HG03108 (cell line): ENCODE results near the gene FBF1.

Source experiments
- ATAC-seq: cut with Tn5 transposase; IDR thresholded peaks from one replicate; pipeline ENCODE4 v1.9.1; 2021; ENCODE audit warnings: moderate library complexity; ENCODE audit not compliant: unreplicated experiment

Gene FBF1

GRCh38 chr17:75950855-75951554 is 10.2 kb upstream of the FBF1 start:
- no peak for ATAC-seq

- ATAC-seq = no peak
Observed at GRCh38 chr17:75950421-75950820, 9.6 kb upstream of the FBF1 start.

- ATAC-seq = no peak
Observed at GRCh38 chr17:75945211-75945610, 4.4 kb upstream of the FBF1 start.

GRCh38 chr17:75943491-75943890 is 2.6 kb upstream of the FBF1 start:
- ATAC-seq = no peak

- ATAC-seq = no peak
Observed at GRCh38 chr17:75942473-75942872, 1.6 kb upstream of the FBF1 start.

GRCh38 chr17:75941442-75941819 is 589 bp upstream of the FBF1 start:
- no peak for ATAC-seq

GRCh38 chr17:75937652-75938051 is 3.2 kb downstream of the FBF1 start:
- ATAC-seq = no peak

GRCh38 chr17:75933808-75934207 is 7.0 kb downstream of the FBF1 start:
- ATAC-seq = no peak

- ATAC-seq = no peak
Observed at GRCh38 chr17:75932852-75933251, 8.0 kb downstream of the FBF1 start.

- no peak for ATAC-seq
Observed at GRCh38 chr17:75931062-75931461, 9.8 kb downstream of the FBF1 start.

- ATAC-seq = no peak
Observed at GRCh38 chr17:75927286-75927922, 13.4 kb downstream of the FBF1 start.

- ATAC-seq = no peak
Observed at GRCh38 chr17:75926456-75926855, 14.4 kb downstream of the FBF1 start.

GRCh38 chr17:75925912-75926311 is 14.9 kb downstream of the FBF1 start:
- ATAC-seq = no peak

GRCh38 chr17:75925103-75925502 is 15.7 kb downstream of the FBF1 start:
- ATAC-seq = no peak

- no peak for ATAC-seq
Observed at GRCh38 chr17:75922963-75923874, 17.6 kb downstream of the FBF1 start.

GRCh38 chr17:75922173-75922961 is 18.5 kb downstream of the FBF1 start:
- no peak for ATAC-seq

- no peak for ATAC-seq
Observed at GRCh38 chr17:75921596-75921995, 19.2 kb downstream of the FBF1 start.

- no peak for ATAC-seq
Observed at GRCh38 chr17:75920045-75920560, 20.7 kb downstream of the FBF1 start.

- ATAC-seq = no peak
Observed at GRCh38 chr17:75919611-75920010, 21.2 kb downstream of the FBF1 start.

- ATAC-seq = no peak
Observed at GRCh38 chr17:75917917-75918445, 22.9 kb downstream of the FBF1 start.
